ENCODE data around the gene TFE3.

Gene TFE3

GRCh38 chrX:49043220-49043986 is at the start of gene TFE3:
Gene TFE3, minus strand, starts transcription at chrX:49043357. Its CDS starts 131 bp downstream, at chrX:49043226.
- DNase-seq (ENCODE audit: low read depth in 2 of 2): peak; percentile 93 to 94

DNA sequence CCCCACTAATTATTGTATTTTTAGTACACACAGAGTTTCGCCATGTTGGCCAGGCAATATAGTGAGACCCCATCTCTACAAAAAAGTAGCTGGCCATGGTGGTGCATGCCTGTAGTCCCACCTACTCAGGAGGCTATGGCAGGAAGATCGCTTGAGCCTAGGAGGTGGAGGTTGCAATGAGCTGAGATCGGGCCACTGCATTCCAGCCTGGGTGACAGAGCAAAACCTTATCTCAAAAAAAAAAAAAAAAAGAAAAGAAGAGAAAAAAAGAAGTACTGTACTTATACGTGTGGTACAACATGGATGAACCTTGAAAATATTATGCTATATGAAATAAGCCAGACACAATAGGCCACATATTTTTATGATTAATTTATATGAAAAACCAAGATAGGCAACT is 46.4 kb upstream of the TFE3 start:
- DNase-seq (ENCODE audit: low read depth in 2 of 2): no peak

DNA sequence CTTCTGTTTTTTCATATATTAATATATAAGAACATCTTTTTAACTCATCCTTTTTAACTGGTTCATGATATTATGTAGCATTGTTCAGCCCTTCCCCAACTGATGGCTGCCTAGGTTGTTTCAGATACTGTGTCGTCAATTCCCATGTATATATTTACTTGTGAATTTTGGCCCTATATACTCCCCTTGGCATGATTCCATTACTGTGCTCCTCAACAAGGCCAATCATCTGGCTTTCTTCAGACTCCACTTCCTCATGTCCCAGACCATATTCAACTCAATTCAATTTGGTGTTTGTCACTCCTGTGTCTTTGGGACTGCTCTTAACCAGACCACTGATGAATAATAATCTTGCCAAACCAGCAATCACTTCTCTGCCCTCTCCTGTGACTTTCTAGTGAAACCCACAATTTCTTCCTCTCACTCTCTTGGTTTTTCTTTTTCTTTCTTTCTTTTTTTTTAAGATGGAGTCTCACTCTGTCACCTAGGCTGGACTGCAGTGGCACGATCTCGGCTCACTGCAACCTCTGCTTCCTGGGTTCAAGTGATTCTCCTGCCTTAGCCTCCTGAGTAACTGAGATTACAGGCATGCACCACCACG is 39.2 kb upstream of the TFE3 start:
- no peak for DNase-seq (ENCODE audit: low read depth in 2 of 2)

DNA sequence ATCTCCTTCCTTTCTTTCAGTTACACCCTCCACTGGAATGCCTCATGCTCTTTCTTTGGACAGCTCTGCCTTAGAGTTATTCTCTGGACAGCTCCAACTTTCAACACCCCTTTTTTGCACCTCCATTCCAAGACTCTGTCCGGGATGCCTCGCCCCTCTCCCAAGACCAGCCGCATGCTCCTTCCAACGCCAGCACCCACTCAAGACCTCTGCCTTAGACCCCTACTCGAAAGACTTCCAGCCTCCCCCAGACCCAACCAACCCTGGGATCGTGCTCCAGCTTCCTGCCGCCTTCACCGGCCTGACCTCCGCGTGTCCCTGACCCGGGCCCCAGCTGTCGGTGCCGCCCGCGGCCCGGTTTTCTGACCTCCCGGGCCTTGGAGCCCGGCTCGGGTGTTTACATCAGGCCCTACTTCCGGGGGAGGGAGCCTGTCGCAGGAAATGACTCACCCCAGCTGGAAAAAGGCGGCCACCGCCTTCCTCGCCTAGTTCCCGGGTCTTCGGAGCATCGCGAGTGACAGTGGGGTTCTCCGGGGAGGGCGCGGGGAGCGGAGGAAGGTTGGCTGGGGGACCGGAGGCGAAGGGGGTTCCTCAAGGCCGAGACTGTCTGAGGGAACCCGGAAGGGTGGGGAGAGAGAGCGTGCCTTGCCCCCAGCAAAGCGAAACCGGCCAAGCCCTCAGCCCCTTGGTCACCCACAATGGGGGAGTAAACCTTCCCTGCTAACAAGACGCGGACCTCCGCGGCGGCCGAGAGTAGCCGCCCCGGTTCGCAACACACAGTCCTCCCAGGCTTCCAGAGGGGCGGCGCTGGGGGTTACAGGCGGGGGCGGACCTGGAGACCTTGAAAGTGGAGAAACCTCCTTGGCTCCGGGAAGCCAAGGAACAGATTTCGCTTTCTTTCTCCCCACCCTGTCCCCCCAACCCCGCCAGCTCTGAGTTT is 36.6 kb upstream of the TFE3 start, which contains the start of gene WDR45:
TSS of gene WDR45 (minus strand) at position 399 of the 940 bp plus-strand sequence. CDS start 1,792 bp downstream, outside the sequence.
- peak; percentile 41 to 50 for DNase-seq (ENCODE audit: low read depth in 2 of 2)

DNA sequence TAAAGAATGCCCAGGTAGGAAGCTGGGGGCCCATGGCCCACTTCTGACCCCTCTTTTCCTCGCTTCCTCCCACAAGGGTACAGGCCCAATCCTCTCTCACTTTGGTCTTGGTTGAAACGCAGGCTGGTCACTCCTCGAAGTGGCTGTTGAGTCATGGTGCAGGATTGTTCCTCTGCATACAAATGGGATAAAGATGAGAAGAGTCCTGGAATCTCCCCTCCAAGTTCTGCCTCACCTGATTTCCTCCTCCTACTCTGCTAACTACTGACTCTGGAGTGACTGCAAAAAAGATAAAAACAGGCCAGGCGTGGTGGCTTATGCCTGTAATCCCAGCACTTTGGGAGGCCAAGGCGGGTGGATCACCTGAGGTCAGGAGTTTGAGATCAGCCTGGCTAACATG is 34.8 kb upstream of the TFE3 start:
- no peak for DNase-seq (ENCODE audit: low read depth in 2 of 2)

- no peak for DNase-seq (ENCODE audit: low read depth in 2 of 2)
Measured at GRCh38 chrX:49075347-49075746, 32.2 kb upstream of the TFE3 start.

- peak; percentile 79 to 84 for DNase-seq (ENCODE audit: low read depth in 2 of 2)
Measured at GRCh38 chrX:49073601-49074575, 30.7 kb upstream of the TFE3 start, which contains the start of gene PRAF2. Gene PRAF2, minus strand, starts transcription at chrX:49074002. Its CDS starts 15 bp downstream, at chrX:49073987.

GRCh38 chrX:49072712-49073095 is 29.5 kb upstream of the TFE3 start:
- no peak for DNase-seq (ENCODE audit: low read depth in 2 of 2)

DNA sequence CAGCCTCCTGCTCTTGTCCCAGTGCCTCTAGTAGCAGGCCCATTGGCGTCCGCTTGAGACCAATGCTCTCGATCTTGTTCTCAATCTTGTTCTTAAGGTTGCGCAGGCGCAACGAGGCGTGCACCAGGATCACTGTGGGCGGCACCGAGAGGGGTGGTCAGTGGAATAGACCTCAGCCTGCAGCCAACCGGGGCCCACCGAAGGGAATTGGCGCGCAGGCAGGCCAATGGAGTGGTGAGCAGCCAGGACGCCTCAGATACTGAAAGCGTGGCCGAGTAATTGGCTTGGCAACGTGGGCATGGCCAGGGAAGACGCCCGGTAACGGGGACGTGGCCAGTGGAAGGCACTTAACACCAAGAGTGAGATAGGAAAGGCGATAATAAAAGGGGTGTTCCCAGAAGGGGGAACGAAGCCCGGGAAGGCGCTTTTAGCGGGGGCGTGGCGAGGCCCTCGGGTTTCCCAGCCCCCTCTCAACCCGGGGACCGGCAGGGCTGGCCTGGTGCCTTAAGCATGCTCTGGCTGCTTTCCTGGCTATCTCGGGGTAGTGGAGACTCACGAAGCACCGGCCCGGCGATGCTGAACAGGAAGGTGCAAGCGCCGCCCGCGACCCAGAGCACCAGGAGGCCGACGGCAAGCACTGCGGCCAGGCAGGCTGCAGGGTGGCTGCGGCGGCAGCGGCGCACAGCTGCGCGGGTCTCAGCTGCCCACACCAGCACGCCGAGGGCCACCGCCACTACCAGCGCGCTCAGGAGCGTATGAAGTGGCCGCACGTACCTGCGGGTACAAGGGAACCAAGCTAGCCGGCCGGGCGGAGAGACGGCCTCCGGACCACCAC is 28.9 kb upstream of the TFE3 start:
- no peak for DNase-seq (ENCODE audit: low read depth in 2 of 2)

GRCh38 chrX:49070988-49071387 is 27.8 kb upstream of the TFE3 start:
- DNase-seq (ENCODE audit: low read depth in 2 of 2): no peak

DNA sequence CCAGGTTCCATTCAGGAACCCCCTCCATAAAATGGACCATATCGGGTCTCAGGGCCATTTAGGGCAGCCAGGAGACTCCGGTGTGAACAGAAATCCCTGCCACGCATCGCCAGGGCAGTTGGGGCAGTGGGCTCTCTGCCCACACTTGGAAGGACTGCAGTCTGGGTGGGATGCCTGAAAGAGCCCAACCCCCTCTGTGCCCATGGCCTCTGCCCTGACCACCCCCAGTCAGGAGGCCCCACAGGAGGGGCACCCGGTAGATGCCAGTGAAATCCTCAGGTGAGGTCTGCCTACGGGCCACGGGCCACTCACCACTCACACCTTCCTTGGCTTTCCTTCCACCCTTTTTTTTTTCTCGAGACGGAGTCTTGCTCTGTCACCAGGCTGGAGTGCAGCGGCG is 25.9 kb upstream of the TFE3 start:
- DNase-seq (ENCODE audit: low read depth in 2 of 2): no peak

- no peak for DNase-seq (ENCODE audit: low read depth in 2 of 2)
Measured at GRCh38 chrX:49067285-49068120, 24.3 kb upstream of the TFE3 start.

DNA sequence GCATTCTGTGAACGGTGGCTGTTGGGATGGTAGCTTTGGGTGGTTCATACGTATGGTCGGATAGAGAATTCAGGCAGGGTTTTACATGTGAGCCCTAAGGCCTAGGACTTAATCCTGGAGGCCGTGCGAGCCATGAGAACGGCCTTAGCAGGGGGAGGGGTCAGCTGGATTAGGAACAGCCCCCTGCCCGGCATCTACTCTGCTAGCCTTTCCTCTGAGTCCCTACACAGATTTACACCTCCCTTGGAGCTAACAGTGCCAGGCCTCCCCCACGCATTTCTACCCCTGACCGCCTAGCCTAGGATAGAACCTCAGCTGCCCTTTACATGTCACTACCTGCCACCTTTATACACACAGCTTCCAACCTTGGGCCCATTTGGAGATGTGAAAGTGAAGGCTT is 23.5 kb upstream of the TFE3 start:
- DNase-seq (ENCODE audit: low read depth in 2 of 2): no peak

- DNase-seq (ENCODE audit: low read depth in 2 of 2): no peak
Measured at GRCh38 chrX:49066278-49066677, 23.1 kb upstream of the TFE3 start.

DNA sequence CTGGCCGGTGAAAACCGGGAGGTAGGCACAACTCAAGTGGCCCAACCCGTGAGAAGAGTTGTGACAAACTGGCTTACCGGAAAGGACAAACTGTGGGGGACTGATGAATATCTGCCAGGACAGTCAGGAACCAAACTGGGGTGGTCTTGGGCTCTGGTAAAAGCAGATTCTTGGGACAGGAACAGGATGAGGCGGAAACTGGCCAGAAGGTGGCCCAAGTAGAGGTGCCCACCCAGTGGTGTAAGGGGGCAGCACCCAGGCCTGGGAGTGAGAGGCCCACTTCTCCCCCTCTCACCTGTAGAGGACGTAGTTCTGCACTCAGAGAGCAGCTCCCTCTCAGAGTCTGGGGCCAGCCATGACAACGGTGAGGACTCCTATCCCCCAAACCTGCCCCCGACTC is 21.6 kb upstream of the TFE3 start:
- no peak for DNase-seq (ENCODE audit: low read depth in 2 of 2)

- no peak for DNase-seq (ENCODE audit: low read depth in 2 of 2)
Measured at GRCh38 chrX:49064303-49064702, 21.1 kb upstream of the TFE3 start.

GRCh38 chrX:49063715-49064114 is 20.6 kb upstream of the TFE3 start:
- no peak for DNase-seq (ENCODE audit: low read depth in 2 of 2)

GRCh38 chrX:49061916-49062315 is 18.8 kb upstream of the TFE3 start:
- no peak for DNase-seq (ENCODE audit: low read depth in 2 of 2)

DNA sequence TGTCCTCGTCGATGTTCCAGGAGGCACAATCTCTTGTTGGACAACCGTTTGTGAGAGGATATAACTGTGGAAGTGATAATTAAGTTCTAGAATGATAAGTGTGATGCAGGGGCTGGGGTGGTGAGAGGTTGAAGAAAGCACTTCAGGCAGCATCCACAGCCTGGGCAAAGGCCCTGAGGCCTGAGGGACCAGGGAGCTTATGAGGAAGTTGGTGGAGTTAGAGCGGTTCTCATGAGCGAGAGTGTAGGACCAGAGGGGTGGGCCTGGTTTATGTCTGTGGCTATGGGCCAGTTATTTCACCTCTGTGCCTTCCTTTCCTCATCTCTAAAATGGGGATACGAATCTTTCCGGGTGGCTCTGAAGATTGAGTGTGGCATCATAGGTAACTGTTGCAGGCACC is 18.3 kb upstream of the TFE3 start:
- DNase-seq (ENCODE audit: low read depth in 2 of 2): no peak

All from stimulated activated CD4-positive, alpha-beta T cell treated with anti-CD3 and anti-CD28 coated beads, Interleukin-15, amount 100 ng/mL, for 48 hours (primary cell).